ENCODE data around the gene ELOF1. TPM values are rescaled to one million over a fixed set of nuclear protein-coding genes. Genes with fewer than 3 reads are reported as not detected.

The ELOF1 gene
- total and polyA plus RNA-seq, 9 donors = 30.4 to 57.4 (median 49.2) TPM

DNA sequence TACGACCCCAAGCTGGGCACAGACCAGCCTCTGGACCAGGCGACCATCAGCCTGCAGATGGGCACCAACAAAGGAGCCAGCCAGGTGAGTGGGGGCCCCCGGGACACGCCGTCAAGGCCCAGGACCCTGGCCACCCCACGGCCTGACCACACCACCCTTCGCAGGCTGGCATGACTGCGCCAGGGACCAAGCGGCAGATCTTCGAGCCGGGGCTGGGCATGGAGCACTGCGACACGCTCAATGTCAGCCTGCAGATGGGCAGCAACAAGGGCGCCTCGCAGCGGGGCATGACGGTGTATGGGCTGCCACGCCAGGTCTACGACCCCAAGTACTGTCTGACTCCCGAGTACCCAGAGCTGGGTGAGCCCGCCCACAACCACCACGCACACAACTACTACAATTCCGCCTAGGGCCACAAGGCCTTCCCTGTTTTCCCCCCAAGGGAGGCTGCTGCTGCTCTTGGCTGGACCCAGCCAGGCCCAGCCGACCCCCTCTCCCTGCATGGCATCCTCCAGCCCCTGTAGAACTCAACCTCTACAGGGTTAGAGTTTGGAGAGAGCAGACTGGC, 9.6 kb downstream of the ELOF1 start:
- Histone ChIP-seq H3K4me3 (no peak overlapping the region), H3K4me1 (ENCODE audit: insufficient read depth) (no peaks in the 10 kb centered on the region), H3K27me3 (no peaks in the 10 kb centered on the region), H3K36me3 (no peaks in the 10 kb centered on the region), H3K9me3 (no peaks in the 10 kb centered on the region), H3K27ac (no peak overlapping the region)
- intact Hi-C loops (cut with DNase I) = no loop called here
- no peak for TF ChIP-seq CTCF (IDR thresholded peaks at IDR 0.05)
- no peak for TF ChIP-seq EP300 (IDR thresholded peaks at IDR 0.05)
- TF ChIP-seq POLR2A (IDR thresholded peaks at IDR 0.05) = no peak
- WGBS, 3 donors = 88 to 92% (median 92%) methylated on average over 17 to 24 of the region's 24 CpGs
- DNase-seq = peak in 1 of 5 donors; percentile 33

DNA sequence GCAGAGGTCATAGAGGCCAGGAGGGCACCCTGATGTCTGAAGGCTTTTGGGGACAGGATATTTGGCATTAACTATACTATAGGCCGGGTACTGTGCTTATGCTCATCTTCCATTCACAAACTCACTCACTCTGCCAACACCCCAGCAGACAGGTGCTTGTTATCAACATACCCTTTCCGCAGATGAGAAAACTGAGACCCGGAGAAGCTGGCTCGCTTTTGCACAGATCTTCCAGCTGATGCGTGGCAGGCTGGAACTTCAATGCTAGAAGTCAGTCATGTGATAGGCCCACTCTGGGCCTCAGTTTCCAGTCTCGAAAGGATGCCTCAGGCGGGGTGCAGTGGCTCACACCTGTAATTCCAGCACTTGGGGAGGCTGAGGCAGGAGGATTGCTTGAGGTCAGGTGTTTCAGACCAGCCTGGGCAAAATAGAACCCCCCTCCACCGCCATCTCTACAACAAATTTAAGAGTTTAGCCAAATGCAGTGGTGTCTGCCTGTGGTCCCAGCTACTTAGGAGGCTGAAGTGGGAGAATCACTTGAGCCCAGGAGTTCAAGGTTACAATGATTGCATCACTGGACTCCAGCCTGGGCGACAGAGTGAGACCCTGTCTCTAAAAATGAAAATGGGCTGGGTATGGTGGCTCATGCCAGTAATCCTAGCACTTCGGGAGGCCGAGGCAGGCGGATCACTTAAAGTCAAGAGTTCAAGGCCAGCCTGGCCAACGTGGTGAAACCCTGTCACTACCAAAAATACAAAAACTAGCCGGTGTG, 10.9 kb downstream of the ELOF1 start:
- Histone ChIP-seq H3K9me3 (no peaks in the 10 kb centered on the region), H3K4me1 (ENCODE audit: insufficient read depth) (no peaks in the 10 kb centered on the region), H3K4me3 (no peak overlapping the region), H3K27me3 (no peaks in the 10 kb centered on the region), H3K27ac (no peak overlapping the region), H3K36me3 (no peaks in the 10 kb centered on the region)
- DNase-seq = peak in 2 of 5 donors; percentile 18 to 26
- intact Hi-C loops (cut with DNase I) = no loop called here
- TF ChIP-seq EP300 (IDR thresholded peaks at IDR 0.05) = no peak
- no peak for TF ChIP-seq CTCF (IDR thresholded peaks at IDR 0.05)
- WGBS, 3 donors = 69 to 81% (median 74%) methylated on average over 14 of the region's 14 CpGs

- TF ChIP-seq EP300 (IDR thresholded peaks at IDR 0.05) = no peak
- no peak for TF ChIP-seq POLR2A (IDR thresholded peaks at IDR 0.05)
- TF ChIP-seq CTCF (IDR thresholded peaks at IDR 0.05) = no peak
- whole genome bisulfite sequencing, 3 donors = 75 to 84% (median 80%) methylated on average over 3 of the region's 3 CpGs
- intact Hi-C loops (cut with DNase I) = no loop called here
- Histone ChIP-seq H3K9me3 (no peaks in the 10 kb centered on the region), H3K4me3 (no peak overlapping the region), H3K27ac (no peak overlapping the region), H3K27me3 (no peaks in the 10 kb centered on the region), H3K4me1 (ENCODE audit: insufficient read depth) (peaks cover 4% of the 10 kb centered on the region), H3K36me3 (no peaks in the 10 kb centered on the region)
- DNase-seq = no peak
These were observed 17.8 kb downstream of the ELOF1 start for GRCh38 chr19:11541238-11541637.

- peak overlapping the region; percentile 57 for H3K4me3 ChIP-seq
- H3K9me3 ChIP-seq = no peaks in the 10 kb centered on the region
- intact Hi-C loops (cut with DNase I) = no loop called here
- H3K36me3 ChIP-seq = no peaks in the 10 kb centered on the region
- TF ChIP-seq CTCF (IDR thresholded peaks at IDR 0.05) (no peak), EP300 (IDR thresholded peaks at IDR 0.05) (no peak), POLR2A (IDR thresholded peaks at IDR 0.05) (no peak)
- peak overlapping the region; percentile 40 to 76 for H3K27ac ChIP-seq
- H3K27me3 ChIP-seq = no peaks in the 10 kb centered on the region
- 79 to 91% (median 88%) methylated on average over 5 of the region's 5 CpGs for WGBS, 3 donors
- peaks cover 4% of the 10 kb centered on the region for H3K4me1 ChIP-seq (ENCODE audit: insufficient read depth)
- DNase-seq = peak in 4 of 5 donors; percentile 28 to 48 (median 38)
These were observed 18.4 kb downstream of the ELOF1 start for GRCh38 chr19:11540645-11541044.

Data from ovary (tissue), 9 donors.